Measurements from ENCODE around the gene UNC5CL. TPM values are rescaled to one million over a fixed set of nuclear protein-coding genes. Genes with fewer than 3 reads are reported as not detected.
A peak's percentile ranks its signal among the peaks of the same experiment; 100 is the strongest.

Gene UNC5CL
- total RNA-seq, 1 experiment from 2014 or later: 4.5 TPM

GRCh38 chr6:41083072-41083471 lies 44.1 kb upstream of the UNC5CL start:
- CTCF ChIA-PET: no interaction called here
- no peak overlapping the region for H3K4me3 Mint-ChIP-seq

GRCh38 chr6:41080621-41081020 lies 41.6 kb upstream of the UNC5CL start:
- Mint-ChIP-seq H3K4me3 (no peak overlapping the region), H3K36me3 (peaks cover 57% of the 10 kb centered on the region), H3K27me3 (ENCODE audit: low read depth) (no peaks in the 10 kb centered on the region), H3K9me3 (no peaks in the 10 kb centered on the region), H3K4me1 (peaks cover 11% of the 10 kb centered on the region), H3K27ac (no peak overlapping the region)
- CTCF ChIA-PET: no interaction called here
- ATAC-seq: no peak
- POLR2A ChIA-PET: no interaction called here
- DNase-seq (ENCODE audit: low spot score): no peak
- TF ChIP-seq ZNF423 (CRISPR knock-in tag; IDR thresholded peaks at IDR 0.05) (no peak), ZNF671 (CRISPR knock-in tag; IDR thresholded peaks at IDR 0.05) (no peak), AFF4 (CRISPR knock-in tag; IDR thresholded peaks at IDR 0.05; ENCODE audit: borderline replicate concordance) (no peak), ATF3 (CRISPR knock-in tag; conservative IDR thresholded peaks at IDR 0.05) (no peak), PRRX2 (CRISPR knock-in tag; IDR thresholded peaks at IDR 0.05) (no peak)

More at GRCh38 chr6:41083072-41083471, 44.1 kb upstream of the UNC5CL start:
- H3K9me3 Mint-ChIP-seq: no peaks in the 10 kb centered on the region
- no peak for ATAC-seq
- H3K27me3 Mint-ChIP-seq (ENCODE audit: low read depth): no peaks in the 10 kb centered on the region
- no peak overlapping the region for H3K27ac Mint-ChIP-seq
- POLR2A ChIA-PET: no interaction called here
- no peak for TF ChIP-seq NFATC4 (CRISPR knock-in tag; IDR thresholded peaks at IDR 0.05)
- TF ChIP-seq TEAD1 (CRISPR knock-in tag; IDR thresholded peaks at IDR 0.05): no peak
- TF ChIP-seq ZNF263 (CRISPR knock-in tag; IDR thresholded peaks at IDR 0.05; ENCODE audit: low read depth): no peak
- TF ChIP-seq ZNF425 (CRISPR knock-in tag; conservative IDR thresholded peaks at IDR 0.05): no peak
- TF ChIP-seq NR2C2 (CRISPR knock-in tag; IDR thresholded peaks at IDR 0.05): no peak
- TF ChIP-seq SOX15 (CRISPR knock-in tag; IDR thresholded peaks at IDR 0.05): no peak
- no peak for DNase-seq (ENCODE audit: low spot score)
- peaks cover 79% of the 10 kb centered on the region for H3K36me3 Mint-ChIP-seq
- H3K4me1 Mint-ChIP-seq: no peaks in the 10 kb centered on the region

GRCh38 chr6:41079080-41079479 lies 40.1 kb upstream of the UNC5CL start:
- ChIA-PET CTCF (no interaction called here), POLR2A (no interaction called here)
- H3K27ac Mint-ChIP-seq: peak overlapping the region; percentile 9
- DNase-seq (ENCODE audit: low spot score) (no peak), ATAC-seq (no peak)
- peaks cover 51% of the 10 kb centered on the region for H3K36me3 Mint-ChIP-seq
- no peak overlapping the region for H3K4me3 Mint-ChIP-seq
- no peaks in the 10 kb centered on the region for H3K27me3 Mint-ChIP-seq (ENCODE audit: low read depth)
- no peaks in the 10 kb centered on the region for H3K9me3 Mint-ChIP-seq
- peaks cover 26% of the 10 kb centered on the region for H3K4me1 Mint-ChIP-seq
- TF ChIP-seq E2F4 (CRISPR knock-in tag; IDR thresholded peaks at IDR 0.05; ENCODE audit: borderline replicate concordance, low read depth): no peak
- no peak for TF ChIP-seq ZBTB43 (CRISPR knock-in tag; IDR thresholded peaks at IDR 0.05)
- TF ChIP-seq ZSCAN18 (CRISPR knock-in tag; IDR thresholded peaks at IDR 0.05): no peak
- no peak for TF ChIP-seq MAX (CRISPR knock-in tag; IDR thresholded peaks at IDR 0.05)
- TF ChIP-seq ZNF532 (CRISPR knock-in tag; IDR thresholded peaks at IDR 0.05; ENCODE audit: borderline replicate concordance): no peak
- TF ChIP-seq RELA (CRISPR knock-in tag; IDR thresholded peaks at IDR 0.05; ENCODE audit: borderline replicate concordance): no peak
- TF ChIP-seq HMGA2 (CRISPR knock-in tag; IDR thresholded peaks at IDR 0.05): no peak
- TF ChIP-seq TP53 (CRISPR knock-in tag; IDR thresholded peaks at IDR 0.05): no peak

Measured in WTC11 (cell line).